HS-5 (cell line): ENCODE results near the gene JADE3.

Source experiments
- DNase-seq: peaks from one replicate; pipeline ENCODE4 v3.0.0-alpha.2; 2012; ENCODE audit warnings: low read depth

Gene JADE3

DNA sequence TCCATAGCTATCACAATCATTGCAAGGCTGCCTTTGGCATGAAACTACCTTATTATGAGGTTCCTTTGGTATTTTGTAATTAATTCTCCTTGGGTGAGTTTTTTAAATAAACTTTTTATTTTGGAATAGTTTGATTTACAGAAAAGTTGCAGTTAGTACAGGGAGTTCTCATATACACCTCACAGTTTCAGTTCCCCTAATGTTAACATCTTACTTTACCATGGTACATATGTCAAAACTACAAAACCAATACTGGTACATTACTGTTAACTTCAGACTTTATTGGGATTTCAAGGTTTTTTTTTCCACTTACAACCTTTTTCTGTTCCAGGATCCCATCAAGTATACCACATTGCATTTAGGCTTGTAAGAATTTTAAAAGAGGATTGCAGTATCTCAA, 114.0 kb downstream of the JADE3 start:
- DNase-seq, result no peak

DNA sequence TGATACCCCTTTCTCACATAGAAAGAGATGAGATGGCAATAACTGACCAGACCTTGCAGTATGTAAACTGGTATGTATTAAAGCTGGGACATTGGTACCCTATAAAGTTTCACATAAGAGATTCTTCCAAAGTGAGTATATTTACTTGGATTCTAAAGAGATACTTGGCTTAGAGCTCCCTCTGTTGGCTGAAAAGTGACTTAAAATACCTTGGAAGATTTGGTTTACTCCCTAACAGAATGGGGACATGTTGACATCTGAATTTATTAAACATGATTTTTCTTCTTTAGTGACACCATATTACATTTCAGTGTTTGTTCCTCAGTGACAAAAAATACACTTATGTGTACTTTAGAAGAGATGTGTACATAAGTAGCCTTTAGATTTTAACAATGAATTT, 118.1 kb downstream of the JADE3 start:
- DNase-seq, result peak; percentile 33

DNA sequence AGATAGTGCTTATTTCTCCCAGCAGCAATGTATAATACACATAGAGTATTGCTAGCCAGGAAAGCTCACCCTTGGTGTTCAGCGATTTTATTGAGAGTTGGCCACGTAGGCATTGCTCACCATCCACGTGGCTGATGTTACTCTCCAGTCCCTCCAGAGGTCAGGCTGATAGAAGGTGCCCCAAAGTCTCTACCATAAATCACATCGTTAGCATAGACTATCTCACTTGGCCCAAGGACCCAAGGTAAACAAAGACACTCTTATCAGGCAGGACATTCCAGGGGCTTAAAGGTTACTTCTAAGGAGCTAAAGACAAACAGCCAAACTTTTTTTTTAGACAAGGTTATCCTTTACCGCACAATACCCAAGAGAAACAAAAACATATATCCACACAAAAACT, 135.8 kb downstream of the JADE3 start:
- no peak for DNase-seq

DNA sequence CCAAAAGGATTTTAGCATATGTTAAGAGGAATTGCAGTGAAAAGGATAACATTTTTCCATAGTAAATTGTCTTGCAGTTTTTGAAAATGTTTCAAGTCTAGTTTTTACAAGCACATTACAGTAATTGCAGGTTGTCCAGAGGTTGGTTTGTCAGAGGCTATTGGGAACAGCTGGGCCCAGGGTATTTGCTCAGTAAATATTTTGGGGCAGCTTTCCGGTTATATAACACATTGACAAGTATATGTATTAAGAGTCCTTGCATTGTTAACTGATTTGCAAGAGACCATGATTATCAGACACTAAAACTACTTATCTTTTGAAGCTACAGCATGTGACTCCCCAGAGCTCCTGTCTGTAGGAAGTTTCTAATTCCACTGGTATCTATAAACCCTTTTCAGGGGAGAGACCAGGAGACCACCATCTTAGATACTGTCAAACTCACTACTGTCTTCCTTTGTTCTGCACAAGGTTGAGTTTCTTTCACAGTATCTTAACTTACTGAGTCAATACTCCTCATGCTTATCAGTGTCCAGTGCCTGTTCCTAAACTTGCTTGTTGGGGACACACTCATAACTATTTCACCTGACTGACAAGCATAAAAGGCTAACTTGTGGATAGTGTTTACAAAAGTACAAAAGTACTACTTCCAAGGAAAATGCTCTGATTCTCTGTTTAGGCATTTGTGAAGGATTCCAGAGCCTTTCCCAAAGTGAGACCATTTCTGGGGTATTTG, 147.1 kb downstream of the JADE3 start:
- DNase-seq, result no peak

DNA sequence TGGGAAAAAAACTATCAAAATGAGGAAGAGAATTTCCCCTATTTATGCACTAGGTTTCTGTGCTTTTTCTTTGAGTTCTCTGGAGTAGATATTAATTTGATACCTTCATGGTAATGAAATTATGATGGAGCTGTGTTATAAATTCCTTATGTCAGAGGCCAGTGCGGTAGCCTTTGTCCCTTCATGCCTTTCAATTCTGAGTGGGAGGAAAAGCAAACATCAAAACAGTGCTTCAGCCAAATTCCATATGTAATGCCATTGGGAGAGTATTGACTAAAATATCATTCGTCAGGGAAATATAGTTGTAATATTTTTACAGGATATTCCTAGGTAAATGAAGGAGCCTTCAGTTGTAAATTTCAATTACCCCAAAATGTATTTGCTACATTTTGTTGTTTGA, 148.5 kb downstream of the JADE3 start:
- no peak for DNase-seq

DNA sequence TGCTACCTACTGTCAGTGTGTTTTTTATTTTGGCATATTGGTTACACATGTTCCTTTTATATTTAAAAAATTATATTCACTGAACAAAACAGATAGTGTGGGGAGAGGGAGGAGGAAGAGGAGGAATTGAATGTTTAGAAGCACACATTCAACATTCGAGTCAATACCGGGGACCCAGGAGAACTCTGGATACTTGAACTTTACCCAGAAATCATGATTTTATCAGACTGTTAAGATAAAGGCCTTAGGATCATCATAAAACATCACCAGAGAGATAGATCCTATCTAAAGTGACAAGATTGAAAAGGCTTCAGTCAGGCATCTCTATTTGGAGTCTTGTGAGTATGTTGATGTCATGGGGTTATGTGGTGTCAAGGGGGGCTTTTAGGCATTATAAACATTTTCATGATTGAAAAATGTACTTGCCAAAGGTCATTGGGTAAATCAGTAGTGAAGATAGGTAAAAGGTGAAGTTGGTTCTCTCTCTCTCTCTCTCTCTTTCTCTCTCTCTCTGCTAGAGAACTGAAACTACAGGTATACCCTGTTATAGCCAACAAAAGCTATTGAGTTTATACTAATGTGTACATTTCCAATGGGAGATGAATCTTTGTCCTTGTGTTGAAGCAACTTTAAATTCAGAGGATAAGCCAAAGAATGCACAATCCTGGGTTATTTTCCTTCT, 149.2 kb downstream of the JADE3 start:
- DNase-seq, result no peak

DNA sequence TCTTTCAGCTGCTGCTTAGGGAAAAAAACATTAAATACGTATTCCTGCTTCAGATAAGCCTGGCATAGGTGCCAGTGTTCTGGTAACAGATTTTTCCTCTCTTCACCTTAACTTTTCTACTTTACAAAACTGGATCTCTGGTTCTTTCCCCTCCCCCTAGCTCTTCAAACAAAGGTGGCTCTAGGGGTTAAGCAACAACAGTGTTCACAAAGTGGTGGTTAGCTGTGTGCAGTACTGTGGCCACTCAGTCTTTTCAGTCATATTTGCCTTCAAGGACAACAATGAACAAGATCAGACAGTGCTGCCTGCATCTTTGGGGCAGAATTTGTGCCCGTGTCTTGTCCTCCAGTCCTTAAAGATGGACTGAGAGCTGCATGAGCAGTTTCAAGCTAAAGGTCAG, 151.0 kb downstream of the JADE3 start:
- DNase-seq, result no peak

DNA sequence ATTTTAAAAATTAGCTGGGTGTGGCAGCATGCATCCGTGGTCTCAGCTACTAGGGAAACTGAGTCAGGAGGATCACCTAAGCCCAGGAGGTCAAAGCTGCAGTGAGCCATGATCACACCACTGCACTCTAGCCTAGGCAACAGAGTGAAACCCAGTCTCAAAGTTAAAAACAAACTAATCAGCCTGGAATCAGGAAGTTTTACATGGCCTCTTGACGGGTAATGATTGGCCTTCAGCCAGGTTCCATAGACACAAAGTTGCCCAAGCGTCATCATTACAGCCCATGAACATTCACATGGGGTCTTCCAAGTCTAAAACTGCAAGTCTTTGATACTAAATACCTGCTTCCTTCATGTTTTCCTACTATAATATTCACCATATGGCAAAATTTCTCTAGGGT, 156.0 kb downstream of the JADE3 start:
- DNase-seq, result no peak

DNA sequence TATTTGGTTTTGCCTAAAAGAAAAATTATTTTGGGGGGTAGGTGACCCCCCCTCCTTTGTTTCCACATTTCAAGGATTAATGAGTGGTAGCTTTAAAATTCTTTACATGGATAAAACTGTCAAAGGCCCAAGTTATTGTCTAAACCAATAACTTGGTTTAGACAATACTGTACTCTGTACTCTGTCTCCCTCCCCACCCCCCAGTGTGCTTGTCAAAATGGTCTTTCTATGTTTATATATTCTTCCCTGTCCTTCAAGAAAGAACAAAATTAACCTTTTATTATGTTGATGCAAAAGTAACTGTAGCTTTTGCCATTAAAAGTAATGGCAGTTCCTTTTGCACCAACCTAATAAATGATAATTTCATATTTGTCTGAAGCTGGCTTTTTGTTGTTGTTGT, 156.5 kb downstream of the JADE3 start:
- no peak for DNase-seq

DNA sequence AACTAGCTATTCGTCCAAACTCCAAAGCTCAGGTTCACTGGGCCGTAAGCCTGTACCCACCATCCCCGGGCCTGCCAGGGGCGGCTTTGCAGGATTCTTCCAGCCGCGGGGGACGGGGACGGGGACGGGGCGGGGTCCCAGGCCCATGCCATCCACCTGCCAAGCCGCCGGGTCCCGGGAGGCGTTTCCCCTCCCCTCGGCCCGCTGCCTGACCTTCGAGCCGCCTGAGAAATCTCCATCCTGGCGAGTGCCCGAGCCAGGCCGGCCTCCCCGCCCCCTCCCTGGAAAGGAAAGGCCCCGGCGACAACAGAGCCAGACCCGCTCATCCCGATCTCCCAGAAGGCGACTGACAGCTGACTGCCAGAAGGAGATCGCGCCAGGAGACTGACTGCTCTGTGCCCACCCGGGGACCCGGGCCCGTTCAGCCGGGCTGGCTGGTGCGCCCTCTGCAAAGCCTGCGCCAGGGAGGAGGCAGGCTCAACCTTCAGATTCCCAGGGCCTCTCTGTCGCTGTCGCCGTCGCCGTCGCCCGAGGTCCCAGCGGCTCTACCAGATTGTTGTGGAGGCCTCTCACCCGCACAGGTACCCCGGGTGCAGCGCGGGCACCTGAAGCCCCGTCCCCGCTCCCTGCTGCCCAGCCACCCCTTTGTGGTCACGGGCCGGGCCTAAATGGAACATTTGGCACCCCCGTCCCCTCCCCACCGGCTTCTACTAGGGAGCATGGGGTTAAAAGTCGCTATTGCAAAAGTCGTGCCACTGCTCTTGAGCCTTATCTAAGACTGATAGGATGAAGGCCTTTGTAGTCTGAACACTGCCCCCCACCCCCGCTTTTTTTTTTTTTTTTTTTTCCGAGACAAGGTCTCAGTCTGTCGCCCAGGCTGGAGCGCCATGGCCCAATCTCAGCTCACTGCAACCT, 166.2 kb downstream of the JADE3 start, which contains the start of gene RGN:
Gene RGN (plus strand): TSS at position 315 of the 915 bp plus-strand sequence. CDS start 2,702 bp downstream, outside the sequence.
- DNase-seq, result no peak

DNA sequence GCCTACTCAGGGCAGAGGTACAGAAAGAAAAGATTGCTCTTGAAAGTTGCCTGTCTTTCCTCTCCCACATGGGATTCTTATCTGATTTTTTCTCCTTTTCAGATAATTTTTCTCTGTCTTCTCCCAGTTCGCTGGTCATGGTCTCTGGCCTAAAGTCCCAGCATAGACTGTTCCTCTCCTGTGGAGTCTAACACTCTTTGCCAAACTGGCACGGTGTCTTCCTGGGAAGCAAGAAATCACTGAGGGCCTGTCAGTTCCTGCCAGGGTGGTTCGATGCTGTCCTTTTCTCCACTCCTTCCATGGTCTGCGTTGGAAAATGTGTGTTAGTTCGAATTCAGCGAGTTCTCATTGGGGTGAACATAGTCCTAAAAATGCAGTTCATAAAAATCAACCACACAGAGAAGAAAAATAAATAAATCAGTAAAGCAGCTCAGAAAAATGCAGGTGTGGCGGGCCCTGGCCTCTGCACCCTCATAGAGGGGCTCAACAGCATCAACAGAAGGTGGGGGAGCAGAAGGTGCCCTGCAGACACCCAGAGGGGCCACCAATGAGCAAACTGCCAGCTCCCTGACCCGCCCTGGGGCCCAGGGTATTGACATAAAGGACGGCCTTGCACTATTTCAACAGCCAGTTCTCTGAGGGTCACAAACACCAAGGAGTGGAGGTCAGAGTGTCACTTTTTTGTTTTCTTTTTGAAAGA, 168.1 kb downstream of the JADE3 start:
- DNase-seq, result no peak

DNA sequence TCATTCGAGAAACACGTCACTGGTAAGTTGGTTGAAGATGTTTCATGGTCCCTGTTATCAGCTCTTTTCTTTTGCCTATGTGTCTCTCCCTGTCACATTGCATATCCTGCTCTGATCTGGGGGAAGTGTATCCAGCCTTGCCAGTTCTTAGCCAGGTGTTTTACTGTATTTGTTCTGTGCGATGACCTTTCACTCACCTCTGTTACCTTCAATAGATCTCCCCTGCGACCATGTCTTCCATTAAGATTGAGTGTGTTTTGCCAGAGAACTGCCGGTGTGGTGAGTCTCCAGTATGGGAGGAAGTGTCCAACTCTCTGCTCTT, 168.7 kb downstream of the JADE3 start:
- DNase-seq, result no peak

DNA sequence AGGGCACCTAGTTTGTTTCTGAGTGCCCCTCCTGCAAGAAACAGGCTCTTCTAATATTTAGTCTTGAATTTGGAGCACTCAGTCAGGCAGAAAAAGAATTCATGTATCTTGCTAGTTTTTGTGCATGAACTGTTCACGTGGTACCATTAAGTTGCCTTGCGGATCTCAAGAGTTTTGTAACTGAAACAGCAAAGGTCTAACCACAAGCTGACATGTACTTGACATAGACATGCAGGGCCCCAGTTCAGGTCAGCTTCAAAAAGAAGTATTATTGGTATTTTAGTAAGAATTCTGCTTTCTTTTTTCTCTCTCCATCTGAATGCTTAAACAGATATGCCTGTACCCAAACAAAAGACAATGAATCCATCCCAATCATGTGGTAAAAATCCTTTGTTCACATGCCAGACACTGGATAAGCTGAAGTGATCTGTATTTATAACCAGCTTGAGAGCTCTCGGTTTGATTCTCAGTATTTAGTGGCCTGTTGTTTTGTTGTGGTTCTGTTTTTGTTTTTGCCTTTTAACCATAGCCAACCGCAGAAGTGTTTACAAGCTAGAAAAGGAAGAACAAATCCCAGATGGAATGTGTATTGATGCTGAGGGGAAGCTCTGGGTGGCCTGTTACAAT, 179.0 kb downstream of the JADE3 start:
- DNase-seq, result no peak

DNA sequence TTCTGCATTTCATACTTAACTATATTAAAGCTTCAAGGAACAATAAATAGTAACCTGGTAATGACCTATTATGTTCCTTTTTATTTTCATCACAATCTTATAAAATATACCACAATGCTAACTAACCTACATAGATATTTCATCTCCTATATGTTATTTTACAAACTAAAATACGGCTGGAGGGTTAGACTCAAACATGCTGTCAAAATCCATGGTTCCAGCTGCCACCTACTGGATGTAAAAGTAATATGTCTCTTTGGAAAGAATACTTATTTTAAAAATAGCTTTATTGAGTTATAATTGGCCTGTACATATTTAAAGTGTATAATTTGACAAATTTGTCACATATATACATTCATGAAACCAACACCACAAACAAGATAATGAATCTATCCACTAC, 181.0 kb downstream of the JADE3 start:
- no peak for DNase-seq

DNA sequence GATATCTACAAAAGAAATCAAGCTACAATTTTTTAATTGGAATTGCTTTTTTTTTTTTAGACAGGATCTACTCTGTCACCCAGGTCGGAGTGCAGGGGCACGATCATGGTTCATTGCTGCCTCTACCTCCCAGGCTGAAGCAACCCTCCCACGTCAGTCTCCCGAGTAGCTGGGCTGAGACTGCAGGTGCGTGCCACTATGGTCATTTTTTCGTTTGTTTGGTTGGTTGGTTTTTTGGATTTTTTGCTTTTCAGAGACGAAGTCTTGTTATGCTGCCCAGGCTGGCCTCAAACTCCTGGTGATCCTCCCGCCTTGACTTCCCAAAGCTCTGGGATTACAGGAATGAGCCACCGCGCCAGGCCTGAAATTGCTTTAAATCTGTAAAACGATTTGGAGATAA, 181.6 kb downstream of the JADE3 start:
- DNase-seq, result no peak

DNA sequence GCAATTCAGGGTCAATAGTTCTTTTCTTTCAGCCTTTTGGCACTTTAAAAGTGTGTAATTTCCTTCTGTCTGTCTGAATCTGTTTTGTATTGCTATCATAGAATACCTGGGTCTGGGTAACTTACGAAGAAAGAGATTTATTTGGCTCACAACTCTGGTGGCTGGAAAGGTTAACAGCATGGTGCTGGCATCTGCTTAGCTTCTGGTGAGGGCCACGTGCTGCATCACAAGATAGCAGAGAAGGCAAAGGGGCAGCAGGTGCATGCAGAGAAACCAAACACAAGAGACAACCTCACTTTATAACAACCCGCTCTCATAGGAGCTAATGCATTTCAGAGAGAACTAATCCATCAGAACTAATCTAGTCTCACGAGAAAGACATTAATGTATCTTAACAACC, 184.8 kb downstream of the JADE3 start:
- DNase-seq, result no peak

DNA sequence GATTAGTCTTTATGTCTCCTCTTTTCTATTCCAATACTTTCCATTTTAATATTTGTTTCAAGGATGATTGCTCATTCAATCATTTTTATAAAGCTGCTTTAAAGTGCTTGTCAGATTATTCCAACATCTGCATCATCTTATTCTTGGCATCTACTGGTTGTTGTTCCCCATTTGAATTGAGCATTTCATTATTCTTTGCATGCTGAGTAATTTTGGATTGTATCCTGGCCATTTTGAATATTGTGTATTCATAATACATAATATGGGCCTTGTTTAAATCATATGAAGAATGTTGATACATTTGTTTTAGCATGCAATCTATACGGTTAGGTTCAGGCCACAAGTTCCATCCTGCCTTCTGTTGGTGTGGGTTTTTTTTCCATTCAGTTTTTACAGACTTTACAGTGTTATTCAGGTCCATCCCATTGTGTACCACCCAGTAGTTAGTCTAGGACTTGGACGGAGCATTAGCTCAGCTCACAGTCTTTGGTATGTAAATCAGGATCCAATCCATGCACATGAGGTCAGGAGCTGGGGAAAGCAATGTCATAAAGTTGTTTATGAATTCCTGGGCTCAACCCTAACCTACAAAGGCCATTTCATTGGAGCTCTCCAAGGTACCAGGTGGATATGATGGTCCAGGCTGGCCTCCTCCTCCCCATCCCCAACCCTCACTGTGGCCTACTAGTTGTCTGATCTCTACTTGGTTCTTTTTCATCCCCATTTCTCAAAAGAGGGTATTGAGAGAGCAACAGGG, 186.3 kb downstream of the JADE3 start:
- DNase-seq, result no peak

DNA sequence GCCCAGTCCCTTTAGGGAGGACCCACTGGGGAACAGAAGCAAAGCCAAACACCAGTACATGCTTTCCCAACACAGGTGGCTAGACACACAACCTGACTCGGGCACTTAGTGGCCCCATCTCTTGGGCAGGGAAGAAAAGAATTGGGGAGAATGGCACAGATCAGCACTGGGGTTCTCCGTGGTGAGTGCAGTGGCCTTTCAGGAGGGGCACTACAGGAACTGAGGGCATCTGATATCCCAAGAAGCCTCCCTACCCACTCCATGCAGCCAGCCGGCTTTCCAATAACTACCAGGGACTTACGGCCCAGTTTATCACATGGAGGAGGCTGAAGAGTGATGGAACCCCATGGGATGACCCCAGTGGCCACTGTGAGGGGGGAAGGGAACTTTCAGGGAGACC, 189.0 kb downstream of the JADE3 start:
- DNase-seq, result no peak
